ENCODE measurements around the gene POLR3H.

Gene POLR3H

DNA sequence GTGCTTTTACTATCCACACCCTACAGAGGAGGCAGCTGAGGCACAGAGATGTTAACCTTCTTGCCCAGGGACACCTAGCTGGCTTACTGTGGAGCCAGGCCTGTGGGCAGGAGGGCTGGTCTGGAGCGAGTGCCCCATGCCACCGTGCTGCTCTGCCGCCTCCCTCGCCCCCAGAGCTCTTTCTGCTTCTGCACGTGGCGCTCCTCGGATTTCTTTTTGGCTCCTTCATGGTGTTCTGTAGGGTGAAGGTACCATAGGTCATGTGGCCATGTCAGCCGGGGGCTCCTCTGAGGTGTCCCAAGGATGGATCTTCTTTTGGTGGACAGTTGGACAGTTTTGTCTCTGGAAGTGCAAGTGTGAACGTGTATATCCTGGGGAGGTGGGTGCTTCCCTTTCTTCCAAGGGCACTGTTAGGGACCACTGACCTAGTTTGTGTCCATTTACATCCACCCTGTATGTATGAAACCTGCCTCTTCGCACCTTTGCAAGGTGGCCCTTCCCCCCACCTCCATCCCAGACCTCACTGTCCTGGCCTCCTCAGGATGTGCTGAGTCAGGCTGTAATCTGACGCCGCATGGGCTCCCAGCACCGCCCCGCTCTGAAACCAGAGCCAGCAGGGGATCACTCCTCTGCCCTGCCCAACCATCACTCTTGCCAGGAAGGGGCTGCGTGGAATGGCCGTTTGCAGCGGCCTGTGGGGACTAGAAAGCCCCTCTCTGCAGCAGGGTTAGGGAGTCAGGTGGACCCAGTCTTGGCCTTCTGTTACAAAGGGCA, 31.7 kb downstream of the POLR3H start:
- peak; percentile 50 for DNase-seq

DNA sequence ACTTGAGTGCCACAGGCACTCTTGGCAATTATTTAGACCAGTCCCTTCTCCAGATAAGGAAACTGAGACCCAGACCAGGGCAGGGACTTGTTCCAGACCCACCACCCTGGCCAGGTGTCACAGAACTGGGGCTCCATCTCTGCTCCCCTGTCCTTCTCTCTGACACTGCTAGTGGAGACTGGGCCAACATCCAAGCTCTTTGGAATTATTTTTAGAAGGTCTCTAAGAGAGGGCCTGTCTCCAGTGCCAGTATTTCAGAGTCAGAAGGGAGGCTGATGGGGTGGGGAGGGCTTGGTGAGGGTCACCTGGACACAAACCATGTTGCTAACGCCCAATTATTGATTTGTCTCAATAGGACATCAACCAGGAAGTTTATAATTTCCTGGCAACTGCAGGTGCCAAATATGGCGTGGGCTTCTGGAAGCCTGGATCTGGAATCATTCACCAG, 32.7 kb downstream of the POLR3H start:
- DNase-seq: no peak

DNA sequence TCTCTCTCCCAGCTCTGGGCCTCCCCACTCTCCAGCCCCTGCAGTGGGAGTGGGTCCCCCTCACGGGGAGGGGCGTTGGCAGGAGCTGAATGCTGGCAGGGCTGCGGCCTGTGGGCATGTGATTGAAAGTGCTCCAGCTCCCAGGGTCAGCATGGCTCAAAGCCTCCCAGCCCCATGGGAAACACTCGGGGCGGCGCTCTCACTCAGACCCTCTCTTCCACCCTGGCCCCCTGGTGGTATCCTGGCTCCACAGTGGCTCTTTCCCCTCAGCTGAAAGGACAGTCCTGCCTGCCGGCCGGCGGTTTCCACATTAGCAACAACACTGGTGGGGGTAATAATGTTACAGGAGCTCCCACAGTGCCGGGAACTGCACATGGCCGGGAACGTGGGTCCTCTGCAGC, 35.5 kb downstream of the POLR3H start:
- no peak for DNase-seq

DNA sequence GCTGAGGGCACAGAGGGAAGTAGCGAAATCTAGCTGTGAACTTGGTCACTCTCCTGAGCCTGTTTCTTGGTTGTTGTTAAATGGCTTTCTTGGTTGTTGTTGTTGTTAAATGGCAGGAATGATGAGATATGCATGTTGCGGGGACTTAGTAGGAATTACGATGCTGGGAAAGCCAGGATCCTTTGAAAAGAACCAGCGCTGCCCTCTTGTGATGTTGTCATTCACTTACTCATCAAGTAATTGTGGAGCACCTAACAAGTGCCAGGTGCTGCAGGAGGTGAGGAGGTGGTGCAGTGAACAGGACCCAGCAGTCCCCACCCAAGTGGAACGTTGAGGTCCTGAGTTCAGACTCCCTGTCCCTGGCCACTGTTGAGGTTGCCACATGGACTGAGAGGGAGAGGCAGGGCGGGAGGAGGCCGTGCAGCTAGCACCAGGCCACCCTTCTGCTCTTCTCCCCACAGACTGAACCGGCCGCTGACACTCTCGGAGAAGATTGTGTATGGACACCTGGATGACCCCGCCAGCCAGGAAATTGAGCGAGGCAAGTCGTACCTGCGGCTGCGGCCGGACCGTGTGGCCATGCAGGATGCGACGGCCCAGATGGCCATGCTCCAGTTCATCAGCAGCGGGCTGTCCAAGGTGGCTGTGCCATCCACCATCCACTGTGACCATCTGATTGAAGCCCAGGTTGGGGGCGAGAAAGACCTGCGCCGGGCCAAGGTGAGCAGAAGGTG, 36.8 kb downstream of the POLR3H start:
- no peak for DNase-seq

DNA sequence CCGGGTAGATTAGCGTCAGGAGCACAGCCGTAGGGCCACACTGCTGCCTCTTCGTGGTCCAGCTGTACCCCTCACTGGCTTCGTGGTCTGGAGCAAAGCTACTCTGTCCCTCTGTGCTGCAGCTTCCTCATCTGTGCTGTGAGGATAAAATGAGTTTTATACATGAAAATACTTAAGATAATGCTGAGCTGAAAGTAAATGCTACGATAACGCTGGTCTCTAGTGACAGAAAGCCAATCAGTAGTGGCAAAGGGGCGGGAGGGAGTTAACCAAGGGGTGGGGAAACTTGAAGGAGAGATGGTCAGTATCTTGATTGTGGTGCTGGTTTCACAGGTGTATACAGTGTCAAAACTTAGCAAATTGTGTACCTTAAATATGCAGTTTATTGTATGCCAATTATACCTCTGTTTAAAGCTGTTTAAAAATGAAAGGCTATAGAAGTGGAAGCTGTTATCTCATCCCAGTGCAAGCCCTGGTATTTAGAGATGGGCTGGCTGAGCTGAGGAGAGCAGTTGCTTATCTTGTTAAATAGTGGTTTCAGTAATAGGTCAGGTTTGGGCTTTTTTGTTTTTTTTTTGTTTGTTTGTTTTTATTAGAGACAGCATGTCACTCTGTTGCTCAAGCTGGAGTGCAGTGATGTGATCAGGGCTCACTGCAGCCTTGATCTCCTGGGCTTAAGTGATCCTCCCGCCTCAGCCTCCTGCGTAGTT, 38.6 kb downstream of the POLR3H start:
- DNase-seq: no peak

DNA sequence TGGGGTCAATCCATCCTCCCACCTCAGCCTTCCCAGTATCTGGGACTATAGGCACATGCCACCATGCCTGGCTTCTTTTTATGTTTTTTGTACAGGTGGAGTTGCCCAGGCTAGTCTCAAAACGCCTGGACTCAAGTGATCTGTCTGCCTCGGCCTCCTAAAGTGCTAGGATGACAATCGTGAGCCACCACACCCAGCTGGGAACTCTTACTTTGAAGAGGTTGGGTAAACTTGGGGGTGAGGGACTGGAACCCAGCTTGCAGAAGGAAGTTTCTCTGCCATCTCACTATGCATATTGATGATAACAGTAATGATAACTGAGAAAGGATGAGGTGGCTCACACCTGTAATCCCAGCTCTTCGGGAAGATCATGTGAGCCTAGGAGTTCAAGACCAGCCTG, 39.5 kb downstream of the POLR3H start:
- DNase-seq: no peak

DNA sequence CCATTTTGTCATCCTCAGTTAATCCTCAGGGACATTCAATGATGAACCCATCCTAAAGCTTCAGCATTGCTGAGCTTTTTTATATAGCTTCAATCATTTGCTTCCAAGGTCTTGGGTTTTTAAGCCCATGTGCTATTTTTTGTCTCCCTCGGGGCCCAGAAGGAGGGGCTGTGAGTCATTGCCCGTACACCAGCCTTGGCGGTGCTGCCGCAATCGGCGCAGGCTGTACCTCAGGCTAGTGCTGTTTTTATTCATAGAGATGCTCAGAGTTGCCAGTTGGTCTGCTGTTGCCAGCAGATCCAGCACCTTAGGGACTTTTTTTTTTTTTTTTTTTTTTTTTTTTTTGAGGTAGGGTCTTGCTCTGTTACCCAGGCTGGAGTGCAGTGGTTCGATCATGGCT, 39.9 kb downstream of the POLR3H start:
- DNase-seq: no peak

DNA sequence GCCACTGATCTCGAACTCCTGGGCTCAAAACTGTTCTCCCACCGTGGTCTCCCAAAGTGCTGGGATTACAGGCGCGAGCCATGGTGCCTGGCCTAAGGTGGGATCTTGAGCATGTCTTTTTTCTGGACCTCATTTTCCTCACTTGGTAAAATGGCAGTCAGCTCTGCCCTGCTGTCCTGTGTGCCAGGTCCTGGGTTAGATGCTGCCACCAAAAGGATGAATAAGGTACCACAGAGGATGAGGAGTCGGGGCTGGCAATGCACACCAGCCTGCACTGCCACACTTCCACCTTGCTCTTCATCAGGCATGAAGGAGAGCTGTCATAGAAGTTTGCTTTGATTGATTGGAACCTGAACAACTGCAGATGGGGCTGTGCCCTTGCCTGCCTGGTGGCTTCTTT, 43.1 kb downstream of the POLR3H start:
- no peak for DNase-seq

DNA sequence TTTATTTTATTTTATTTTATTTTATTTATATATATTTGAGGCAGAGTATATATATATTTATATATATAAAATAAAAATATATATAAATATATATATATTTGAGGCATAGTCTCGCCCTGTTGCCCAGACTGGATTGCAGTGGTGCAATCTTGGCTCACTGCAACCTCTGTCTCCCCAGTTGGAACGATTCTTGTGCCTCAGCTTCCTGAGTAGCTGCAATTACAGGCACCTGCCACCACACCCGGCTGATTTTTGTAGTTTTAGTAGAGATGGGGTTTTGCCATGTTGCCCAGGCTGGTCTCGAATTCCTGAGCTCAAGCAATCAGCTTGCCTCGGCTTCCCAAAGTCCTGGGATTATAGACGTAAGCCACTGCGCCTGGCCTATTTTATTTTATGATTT, 44.0 kb downstream of the POLR3H start:
- no peak for DNase-seq

DNA sequence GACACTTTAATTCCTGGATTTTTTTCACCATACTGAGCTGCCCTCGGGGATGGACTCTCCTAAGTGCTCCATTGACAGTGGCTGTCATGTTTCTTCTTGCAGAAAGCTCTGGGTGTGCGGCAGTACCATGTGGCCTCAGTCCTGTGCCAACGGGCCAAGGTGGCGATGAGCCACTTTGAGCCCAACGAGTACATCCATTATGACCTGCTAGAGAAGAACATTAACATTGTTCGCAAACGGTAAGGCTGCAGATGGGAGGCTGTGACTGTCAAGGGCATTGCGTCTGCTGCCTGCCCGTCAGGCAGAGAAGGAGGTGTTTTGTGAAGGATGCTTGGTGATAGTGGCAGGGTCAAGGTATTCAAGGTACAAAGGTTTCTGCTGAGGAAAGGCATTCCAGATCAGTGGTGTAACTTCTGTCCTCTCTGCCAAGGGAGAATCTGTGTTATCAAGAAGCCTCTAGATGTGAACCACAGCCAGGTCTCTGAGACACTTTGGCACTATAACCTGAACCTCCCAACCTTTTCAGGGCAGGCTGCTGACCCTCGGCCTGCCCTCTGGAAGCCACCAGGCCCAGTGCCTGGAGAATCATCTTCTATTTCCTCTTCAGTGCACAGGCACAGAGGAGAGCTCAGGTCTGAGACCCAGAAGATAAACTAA, 44.5 kb downstream of the POLR3H start:
- DNase-seq: no peak

DNA sequence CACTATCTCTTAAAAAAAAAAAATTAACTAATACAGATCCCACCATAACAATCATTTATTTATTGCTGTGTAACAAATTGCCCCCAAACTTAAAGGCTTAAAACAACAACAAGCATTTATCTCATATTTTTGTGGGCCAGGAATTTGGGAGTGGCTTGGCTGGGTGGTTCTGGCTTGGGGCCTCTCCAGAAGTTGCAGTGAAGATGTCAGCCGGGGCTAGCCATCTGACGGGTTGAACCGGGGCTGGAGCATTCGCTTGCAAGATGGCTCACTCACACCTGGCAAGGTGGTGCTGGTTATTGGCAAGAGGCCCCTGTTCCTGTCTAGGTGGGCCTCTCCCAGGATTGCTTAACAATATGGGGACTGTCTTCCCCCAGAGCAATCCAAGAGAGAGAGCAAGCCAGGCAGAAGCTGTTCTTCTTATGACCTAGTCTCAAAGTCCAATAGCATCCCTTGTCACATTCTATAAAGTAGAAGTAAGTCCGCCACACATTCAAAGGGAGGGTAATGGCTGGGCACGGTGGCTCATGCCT, 45.9 kb downstream of the POLR3H start:
- no peak for DNase-seq

DNA sequence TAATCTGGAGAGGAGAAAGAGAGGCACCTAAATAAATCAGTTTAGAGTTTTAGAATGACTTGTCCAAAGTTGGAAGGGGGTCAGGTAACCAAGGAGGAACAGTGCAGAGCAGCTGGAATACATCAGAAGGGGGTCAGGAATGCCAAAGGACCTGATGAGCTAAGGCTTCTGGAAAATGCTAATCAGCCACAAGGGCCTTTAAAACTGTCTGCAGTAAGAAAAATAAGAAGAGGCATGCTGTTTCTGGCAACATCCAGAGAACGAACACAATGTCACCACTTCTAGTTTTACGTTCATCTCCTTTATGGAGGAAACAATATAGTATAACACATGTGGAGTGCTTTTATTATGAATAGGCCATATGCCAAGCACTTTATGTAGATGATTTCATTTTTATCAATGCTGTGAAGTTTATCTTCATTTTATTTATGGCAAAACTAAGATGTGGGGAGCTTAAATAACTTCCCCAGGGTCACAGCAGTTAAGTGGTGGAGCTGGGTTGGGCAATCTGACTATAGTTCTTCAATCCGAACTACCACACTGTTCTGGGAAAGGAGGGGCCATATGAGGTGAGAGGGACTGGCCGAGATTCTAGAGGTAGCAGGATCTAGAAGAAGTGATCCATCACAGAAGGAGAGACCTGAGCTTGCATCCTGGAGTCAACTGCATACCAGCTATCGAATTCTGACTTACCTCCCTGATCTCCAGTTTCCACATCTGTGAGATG, 52.7 kb downstream of the POLR3H start:
- DNase-seq: no peak

DNA sequence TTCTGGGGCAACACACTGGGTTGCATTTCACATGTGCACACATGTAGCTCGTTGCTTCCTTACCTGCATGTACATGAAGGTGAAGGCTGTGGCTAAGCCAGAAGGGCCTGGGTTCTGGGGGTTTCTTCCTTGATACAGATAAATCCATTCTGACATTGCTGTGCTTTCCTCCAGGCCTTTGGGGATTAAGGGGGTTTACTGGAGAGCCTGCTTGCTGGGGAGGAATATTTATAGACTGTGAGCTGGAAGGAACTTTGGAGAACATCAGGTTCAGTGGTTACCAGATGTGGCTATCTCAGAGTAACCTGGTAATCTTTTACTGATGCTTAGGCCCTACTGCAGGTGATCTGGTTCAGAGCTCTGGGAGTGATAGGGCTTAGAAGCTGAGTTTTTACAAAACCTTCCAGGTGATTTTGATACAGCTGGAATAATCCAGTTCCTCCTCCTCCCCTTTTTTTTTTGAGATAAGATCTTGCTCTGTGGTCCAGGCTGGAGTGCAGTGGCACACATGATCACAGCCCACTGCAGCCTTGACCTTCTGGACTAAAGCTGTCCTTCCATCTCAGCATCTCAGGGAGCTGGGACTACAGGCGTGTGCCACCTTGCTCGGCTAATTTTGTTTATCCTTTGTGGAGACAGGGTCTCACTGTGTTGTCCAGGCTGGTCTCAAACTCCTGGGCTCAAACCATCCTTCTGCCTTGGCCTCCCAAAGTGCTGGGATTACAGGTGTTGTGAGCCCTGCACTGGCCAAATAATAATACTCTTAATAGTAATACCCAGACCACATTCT, 55.5 kb downstream of the POLR3H start:
- no peak for DNase-seq

DNA sequence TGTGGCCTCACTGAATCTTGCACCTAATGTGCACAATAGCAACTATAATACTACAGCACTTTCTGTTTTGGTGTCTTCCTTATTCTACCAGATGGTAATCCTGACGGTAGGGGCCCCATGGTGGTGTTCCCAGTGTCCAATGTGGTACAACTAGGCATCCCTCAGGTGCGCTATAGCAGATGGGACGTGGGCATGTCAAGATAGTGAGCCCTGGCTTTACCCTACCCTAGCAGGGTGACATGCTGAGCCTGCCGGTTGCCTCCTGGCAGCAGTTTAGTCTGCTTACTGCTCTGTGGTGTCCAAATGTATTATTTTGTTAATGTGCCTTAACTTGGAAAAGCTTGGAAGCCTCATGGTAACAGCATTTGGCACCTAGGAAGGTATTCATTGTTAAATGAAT, 56.2 kb downstream of the POLR3H start:
- no peak for DNase-seq

DNA sequence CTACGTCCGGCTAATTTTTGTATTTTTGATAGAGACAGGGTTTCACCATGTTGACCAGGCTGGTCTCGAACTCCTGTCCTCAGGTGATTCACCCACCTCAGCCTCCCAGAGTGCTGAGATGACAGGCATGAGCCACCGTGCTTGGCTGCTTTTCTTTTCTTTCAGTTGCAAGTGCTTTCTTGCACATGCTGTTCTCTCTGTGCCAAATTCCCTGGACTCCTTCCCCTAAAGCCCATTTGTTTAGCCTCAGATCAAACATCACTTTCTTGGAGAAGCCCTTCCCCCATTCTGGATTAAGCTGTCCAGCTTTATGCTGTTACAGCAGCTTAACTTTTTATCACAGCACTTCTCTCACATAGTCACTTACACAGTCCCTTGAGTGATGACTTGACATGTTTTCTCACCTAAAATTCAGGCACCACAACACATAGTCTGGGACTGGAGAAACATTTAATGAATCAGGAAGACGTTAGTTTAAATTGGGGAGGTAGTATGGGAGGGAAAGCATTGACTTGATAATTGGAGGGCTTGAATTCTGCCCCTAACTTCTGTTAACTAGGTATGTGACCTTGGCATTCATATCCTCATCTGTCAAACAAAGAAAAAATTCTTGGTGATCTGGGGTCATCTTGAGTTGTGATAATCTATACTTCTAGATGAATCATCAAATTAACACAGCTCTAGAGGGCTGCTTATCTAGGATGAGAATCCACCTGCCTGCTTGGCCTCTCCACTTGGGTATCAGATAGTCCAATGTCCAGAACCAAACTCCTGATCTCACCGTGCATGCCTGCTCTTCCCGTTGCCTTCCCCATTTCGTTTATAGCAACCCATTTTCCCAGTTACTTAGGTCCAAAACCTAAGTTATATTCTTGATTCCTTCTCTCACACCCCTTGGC, 57.0 kb downstream of the POLR3H start:
- DNase-seq: no peak

DNA sequence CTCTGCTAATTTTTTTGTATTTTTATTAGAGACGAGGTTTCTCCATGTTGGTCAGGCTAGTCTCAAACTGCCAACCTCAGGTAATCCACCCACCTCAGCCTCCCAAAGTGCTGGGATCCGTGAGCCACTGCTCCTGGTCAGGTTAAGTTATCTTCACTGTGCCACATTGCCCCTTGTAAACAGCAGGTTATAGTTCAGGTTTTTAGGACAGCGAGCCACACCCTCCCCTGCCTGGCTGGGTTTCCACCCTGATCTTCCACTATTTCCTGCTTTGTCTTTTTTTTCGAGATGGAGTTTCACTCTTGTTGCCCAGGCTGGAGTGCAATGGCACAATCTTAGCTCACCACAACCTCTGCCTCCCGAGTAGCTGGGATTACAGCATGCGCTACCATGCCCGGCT, 59.2 kb downstream of the POLR3H start:
- no peak for DNase-seq

DNA sequence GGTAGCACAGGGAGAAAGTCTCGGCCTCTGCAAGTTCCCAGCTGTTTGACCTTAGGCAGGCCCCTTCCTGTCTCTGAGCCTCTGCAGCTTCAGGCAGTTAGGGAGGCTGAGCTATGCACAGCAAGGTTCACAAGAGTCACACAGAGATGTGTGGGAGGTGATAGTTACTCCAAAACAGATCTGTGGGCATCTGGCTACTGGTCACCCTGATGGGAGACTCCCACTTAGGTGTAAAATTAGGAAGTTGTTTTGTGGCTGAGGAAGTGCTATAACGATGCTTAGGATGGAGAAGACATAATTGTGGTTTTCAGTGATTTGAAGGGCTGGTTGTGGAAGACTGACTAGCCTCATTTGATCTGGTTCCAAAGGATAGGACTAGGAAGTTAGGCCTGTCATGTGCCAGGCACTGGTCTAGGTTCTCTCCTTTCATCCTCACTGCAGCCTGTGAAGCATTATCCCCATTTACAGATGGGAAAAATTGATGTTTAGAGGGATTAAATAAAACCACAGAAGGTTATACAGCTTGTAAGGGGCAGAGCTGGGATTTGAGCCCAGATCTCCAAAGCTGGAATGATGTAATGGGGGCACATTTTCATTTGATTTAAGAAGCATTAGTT, 61.8 kb downstream of the POLR3H start:
- DNase-seq: no peak

DNA sequence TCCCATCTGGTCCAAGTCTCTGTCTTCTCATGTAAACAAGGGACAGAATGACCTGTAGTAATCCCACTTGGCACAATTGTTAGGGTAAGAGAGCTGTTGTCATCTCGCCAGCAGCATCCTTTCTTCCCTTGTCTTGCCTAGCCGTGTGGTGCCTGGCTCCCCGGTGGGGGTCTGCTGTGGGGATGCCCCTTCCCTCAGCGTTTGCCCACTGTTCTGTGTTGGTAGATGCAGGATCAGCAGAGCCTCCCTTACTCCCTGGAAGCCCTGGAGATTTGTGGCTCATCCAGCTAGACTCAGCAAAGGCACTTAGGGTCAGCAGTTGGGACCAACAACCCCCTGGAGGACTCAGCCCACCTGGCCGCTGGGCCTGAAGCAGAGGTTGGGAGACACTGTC, 62.3 kb downstream of the POLR3H start:
- DNase-seq: no peak

DNA sequence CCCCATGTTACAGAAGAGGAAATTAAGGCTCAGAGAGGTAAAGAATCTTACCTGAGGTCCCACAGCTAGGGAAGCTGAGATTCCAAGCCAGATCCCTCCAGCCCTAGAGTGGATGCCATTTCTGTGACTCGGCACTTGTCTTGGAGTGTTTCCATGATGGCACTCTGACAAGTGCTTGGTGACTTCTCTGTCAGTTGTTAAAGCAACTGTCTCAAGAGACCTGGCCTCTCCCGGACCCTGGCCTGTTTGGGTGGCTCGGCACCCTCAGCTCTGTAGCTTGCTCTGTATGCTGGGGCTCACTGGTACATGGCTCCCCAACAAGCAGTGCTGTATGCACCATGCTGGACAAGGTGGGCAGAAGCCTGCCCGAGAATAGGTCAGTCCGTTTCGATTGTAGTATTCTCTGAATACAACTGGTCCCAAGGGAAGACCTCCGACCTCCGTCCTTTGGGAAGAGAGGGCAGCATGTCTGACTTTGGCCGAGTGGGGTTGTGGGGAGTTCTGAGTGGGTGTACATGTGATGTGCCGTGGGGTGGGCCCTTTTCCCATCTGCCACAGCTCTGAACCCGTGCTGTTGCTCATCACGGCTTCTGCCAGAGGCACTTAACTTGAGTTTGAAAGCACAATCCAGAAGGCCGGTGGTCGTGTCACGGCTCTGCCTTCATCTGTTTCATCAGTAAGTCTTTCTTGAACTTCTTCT, 63.0 kb downstream of the POLR3H start:
- DNase-seq: no peak

DNA sequence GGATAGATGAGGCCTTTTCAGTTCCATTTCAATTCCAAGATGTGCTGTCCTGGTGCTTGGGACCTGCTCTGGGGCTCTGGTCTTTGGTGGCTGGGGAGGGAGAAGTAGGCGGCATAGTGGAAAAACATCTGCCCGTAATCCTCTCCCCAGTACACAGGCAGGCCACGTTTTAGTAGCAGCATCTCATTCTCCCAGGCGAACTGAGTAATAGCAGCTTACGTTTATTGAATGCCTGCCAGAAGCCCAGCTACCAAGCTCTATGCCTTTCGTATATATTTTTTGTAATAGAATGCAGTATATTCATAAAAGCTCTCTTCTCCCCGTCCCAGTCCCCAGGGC, 63.9 kb downstream of the POLR3H start:
- no peak for DNase-seq
